ENCODE results near the gene UNC5C.

Gene UNC5C

GRCh38 chr4:95129821-95130311 is 418.9 kb downstream of the UNC5C start:
- no peak for TF ChIP-seq CTCF (IDR thresholded peaks at IDR 0.05; ENCODE audit: borderline replicate concordance, insufficient read depth, low read depth, low read length)
- no peak overlapping the region for H3K4me3 ChIP-seq (ENCODE audit: low read depth, low read length)

- no peak overlapping the region for H3K4me3 ChIP-seq (ENCODE audit: low read depth, low read length)
- TF ChIP-seq CTCF (IDR thresholded peaks at IDR 0.05; ENCODE audit: borderline replicate concordance, insufficient read depth, low read depth, low read length), result no peak
Observed at GRCh38 chr4:95129031-95129430, 419.7 kb downstream of the UNC5C start.

- no peak overlapping the region for H3K4me3 ChIP-seq (ENCODE audit: low read depth, low read length)
- 0 out of 2 replicates have a peak, but pooled peaks have one; percentile 5 for TF ChIP-seq CTCF (IDR thresholded peaks at IDR 0.05; ENCODE audit: borderline replicate concordance, insufficient read depth, low read depth, low read length)
Observed at GRCh38 chr4:95124906-95125504, 423.8 kb downstream of the UNC5C start.

GRCh38 chr4:95122001-95122400 is 426.8 kb downstream of the UNC5C start:
- no peak overlapping the region for H3K4me3 ChIP-seq (ENCODE audit: low read depth, low read length)
- no peak for TF ChIP-seq CTCF (IDR thresholded peaks at IDR 0.05; ENCODE audit: borderline replicate concordance, insufficient read depth, low read depth, low read length)

GRCh38 chr4:95120456-95120855 is 428.3 kb downstream of the UNC5C start:
- no peak overlapping the region for H3K4me3 ChIP-seq (ENCODE audit: low read depth, low read length)
- TF ChIP-seq CTCF (IDR thresholded peaks at IDR 0.05; ENCODE audit: borderline replicate concordance, insufficient read depth, low read depth, low read length), result no peak

GRCh38 chr4:95118497-95118896 is 430.3 kb downstream of the UNC5C start:
- no peak overlapping the region for H3K4me3 ChIP-seq (ENCODE audit: low read depth, low read length)
- TF ChIP-seq CTCF (IDR thresholded peaks at IDR 0.05; ENCODE audit: borderline replicate concordance, insufficient read depth, low read depth, low read length), result no peak

GRCh38 chr4:95114521-95114920 is 434.3 kb downstream of the UNC5C start:
- H3K4me3 ChIP-seq (ENCODE audit: low read depth, low read length), result no peak overlapping the region
- no peak for TF ChIP-seq CTCF (IDR thresholded peaks at IDR 0.05; ENCODE audit: borderline replicate concordance, insufficient read depth, low read depth, low read length)
